Chondrocyte (in vitro differentiated cells): ENCODE results near the gene HEXB. TPM values are rescaled to one million over a fixed set of nuclear protein-coding genes. Genes with fewer than 3 reads are reported as not detected.
A peak's percentile ranks its signal among the peaks of the same experiment; 100 is the strongest.

ENCODE experiments used
- DNase-seq: peaks from one replicate; pipeline ENCODE4 v3.0.0; 2021; ENCODE audit warnings: mixed read lengths, low spot score
- H3K27ac Mint-ChIP-seq: one replicate; pipeline ENCODE4 v1.8.0; 2021; ENCODE audit warnings: mild to moderate bottlenecking, moderate library complexity, mixed read lengths; ENCODE audit not compliant: unreplicated experiment
- H3K27me3 Mint-ChIP-seq: 2 replicates; pipeline ENCODE4 v1.8.0; 2021; ENCODE audit warnings: low read depth, mixed read lengths
- H3K36me3 Mint-ChIP-seq: 2 replicates; pipeline ENCODE4 v1.8.0; 2021; ENCODE audit warnings: low read depth, mixed read lengths
- H3K4me1 Mint-ChIP-seq: 2 replicates; pipeline ENCODE4 v1.8.0; 2021; ENCODE audit warnings: low read depth, mild to moderate bottlenecking, mixed read lengths
- H3K4me3 Mint-ChIP-seq: one replicate; pipeline ENCODE4 v1.8.0; 2021; ENCODE audit warnings: mild to moderate bottlenecking, moderate library complexity, mixed read lengths; ENCODE audit not compliant: unreplicated experiment
- H3K9me3 Mint-ChIP-seq: 2 replicates; pipeline ENCODE4 v1.8.0; 2021; ENCODE audit warnings: low read depth, mixed read lengths
- long read RNA-seq: library from polyadenylated mRNA; stranded (forward); transcript quantifications from one replicate; pipeline ENCODE4 v2.0.0, GENCODE V29; 2021
- total RNA-seq: library from RNA; stranded (reverse); gene quantifications from 3 replicates; pipeline ENCODE4 v1.2.1, GENCODE V29; 2021
- TF ChIP-seq, protein P1 (sequence below): fragments of 200-600 bp; sonication (generic); IDR thresholded peaks from 2 replicates; pipeline ENCODE4 v1.5.0; 2021; ENCODE audit warnings: antibody characterized with exemption, mild to moderate bottlenecking, moderate library complexity

The HEXB gene
- total RNA-seq = 125 to 153 TPM (median 126 TPM) in 3 replicates
- long read RNA-seq, transcript HEXB-201 (14 exons, 1,901 nt) = major isoform, 193 of 210 reads
- long read RNA-seq, partial matches to known transcripts = 2 of 210 reads
- long read RNA-seq, other reads (novel, unspliced or antisense) = 13 of 210 reads

DNA sequence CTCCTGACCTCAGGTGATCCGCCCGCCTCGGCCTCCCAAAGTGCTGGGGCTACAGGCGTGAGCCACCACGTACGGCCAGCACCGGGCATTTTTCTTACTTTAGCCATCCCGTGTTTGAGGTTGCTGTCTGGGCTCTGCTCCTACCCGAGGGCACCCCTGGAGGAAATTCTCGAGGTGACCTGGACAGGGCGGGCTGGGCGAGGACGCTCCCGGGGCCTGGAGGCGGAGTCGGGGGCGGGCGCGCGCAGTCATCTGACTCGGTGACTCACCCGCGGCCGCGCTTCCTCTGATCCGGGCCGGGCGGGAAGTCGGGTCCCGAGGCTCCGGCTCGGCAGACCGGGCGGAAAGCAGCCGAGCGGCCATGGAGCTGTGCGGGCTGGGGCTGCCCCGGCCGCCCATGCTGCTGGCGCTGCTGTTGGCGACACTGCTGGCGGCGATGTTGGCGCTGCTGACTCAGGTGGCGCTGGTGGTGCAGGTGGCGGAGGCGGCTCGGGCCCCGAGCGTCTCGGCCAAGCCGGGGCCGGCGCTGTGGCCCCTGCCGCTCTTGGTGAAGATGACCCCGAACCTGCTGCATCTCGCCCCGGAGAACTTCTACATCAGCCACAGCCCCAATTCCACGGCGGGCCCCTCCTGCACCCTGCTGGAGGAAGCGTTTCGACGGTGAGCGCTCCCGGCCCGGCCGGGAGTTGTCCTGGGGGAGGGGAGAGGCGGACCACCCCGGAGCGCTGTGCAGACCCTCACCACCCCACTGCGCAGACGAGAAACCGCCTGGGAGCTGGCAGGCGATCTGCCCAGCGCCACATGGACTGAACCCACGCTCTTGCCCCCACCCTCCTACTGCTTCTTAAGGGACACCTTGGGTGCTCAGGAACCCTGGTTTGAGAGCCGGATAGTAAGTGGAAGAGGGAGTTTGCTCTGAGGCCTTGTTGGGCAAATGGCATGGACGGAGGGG lies at the start of gene HEXB:
TSS of gene HEXB (plus strand) at position 334 of the 952 bp plus-strand sequence. CDS start at position 362, 28 bp downstream.
- peak; percentile 96 for DNase-seq
- Mint-ChIP-seq H3K4me1 (peaks cover 19% of the 10 kb centered on the region), H3K9me3 (no peaks in the 10 kb centered on the region), H3K27me3 (no peaks in the 10 kb centered on the region), H3K4me3 (peak within 1 kb of the TSS; percentile 79), H3K27ac (peak within 1 kb of the TSS; percentile 68), H3K36me3 (no peaks in the 10 kb centered on the region)
- TF ChIP-seq, protein P1, sequence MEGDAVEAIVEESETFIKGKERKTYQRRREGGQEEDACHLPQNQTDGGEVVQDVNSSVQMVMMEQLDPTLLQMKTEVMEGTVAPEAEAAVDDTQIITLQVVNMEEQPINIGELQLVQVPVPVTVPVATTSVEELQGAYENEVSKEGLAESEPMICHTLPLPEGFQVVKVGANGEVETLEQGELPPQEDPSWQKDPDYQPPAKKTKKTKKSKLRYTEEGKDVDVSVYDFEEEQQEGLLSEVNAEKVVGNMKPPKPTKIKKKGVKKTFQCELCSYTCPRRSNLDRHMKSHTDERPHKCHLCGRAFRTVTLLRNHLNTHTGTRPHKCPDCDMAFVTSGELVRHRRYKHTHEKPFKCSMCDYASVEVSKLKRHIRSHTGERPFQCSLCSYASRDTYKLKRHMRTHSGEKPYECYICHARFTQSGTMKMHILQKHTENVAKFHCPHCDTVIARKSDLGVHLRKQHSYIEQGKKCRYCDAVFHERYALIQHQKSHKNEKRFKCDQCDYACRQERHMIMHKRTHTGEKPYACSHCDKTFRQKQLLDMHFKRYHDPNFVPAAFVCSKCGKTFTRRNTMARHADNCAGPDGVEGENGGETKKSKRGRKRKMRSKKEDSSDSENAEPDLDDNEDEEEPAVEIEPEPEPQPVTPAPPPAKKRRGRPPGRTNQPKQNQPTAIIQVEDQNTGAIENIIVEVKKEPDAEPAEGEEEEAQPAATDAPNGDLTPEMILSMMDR = peak; percentile 35

DNA sequence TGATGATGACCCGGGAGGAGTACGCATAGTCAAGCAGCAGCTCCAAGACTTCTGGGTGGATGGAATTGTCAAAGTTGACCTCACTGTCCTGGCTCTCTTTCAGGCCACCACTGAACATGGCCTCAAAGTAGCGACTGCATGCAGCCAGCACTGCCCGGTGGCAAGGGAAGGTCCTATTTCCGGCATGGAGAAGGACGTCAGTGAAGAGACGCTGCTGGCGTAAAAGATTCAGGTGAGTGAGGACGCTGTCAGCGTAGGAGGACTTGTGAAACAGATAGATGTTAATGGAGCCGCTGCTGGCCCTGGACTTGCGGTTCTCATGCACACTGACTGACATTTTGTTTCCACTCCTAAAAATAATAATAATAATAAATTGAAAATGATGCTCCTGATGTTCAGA lies 48.9 kb upstream of the HEXB start:
- Mint-ChIP-seq H3K36me3 (peaks cover 19% of the 10 kb centered on the region), H3K4me1 (peaks cover 64% of the 10 kb centered on the region), H3K27ac (no peak overlapping the region), H3K4me3 (no peak overlapping the region), H3K27me3 (no peaks in the 10 kb centered on the region), H3K9me3 (no peaks in the 10 kb centered on the region)
- TF ChIP-seq, protein P1 = no peak
- DNase-seq = no peak

DNA sequence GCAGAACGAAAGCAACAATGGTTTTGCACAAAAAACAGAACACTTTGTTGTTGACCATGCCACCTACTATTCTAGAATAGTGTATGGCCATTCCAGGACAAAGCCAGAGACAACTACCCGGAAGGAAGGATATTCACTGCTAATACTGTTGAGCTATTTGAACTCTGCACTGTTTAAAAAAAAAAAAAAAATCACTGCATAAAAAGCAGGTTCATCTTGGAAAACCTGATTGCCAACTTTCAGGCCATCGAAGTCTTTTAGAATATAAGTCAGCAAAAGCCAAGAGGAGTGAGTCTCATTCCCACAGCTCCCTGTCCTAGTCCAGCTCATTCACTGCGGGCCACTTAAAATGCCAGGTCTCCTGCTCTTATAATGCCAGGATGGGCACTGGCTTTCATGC lies 48.5 kb upstream of the HEXB start:
- H3K4me1 Mint-ChIP-seq = peaks cover 64% of the 10 kb centered on the region
- H3K4me3 Mint-ChIP-seq = peak overlapping the region; percentile 95
- H3K27ac Mint-ChIP-seq = no peak overlapping the region
- no peaks in the 10 kb centered on the region for H3K27me3 Mint-ChIP-seq
- TF ChIP-seq, protein P1 = no peak
- peaks cover 19% of the 10 kb centered on the region for H3K36me3 Mint-ChIP-seq
- DNase-seq = no peak
- no peaks in the 10 kb centered on the region for H3K9me3 Mint-ChIP-seq

DNA sequence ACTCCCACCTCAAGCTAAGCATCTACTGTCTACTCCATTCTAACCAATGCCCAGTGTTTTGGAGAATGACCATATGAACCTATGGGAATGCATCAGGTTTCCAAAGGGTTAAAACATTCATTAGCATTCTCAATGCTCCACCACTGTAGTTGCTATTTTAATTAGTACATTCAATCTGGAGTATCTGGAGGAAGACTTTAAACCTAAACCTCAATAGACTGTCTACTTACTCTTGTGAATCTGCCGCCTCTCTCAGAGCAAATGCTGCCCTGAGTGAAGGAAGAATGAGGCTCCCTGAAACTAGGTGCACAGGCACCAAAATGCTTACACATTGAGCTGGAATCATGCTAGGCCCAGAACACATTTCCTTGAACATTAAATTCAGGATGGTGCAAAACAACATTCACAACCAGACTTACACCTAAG lies 46.5 kb upstream of the HEXB start:
- Mint-ChIP-seq H3K27ac (peak overlapping the region; percentile 96), H3K4me1 (peaks cover 66% of the 10 kb centered on the region)

More for the DNA sequence above, 46.5 kb upstream of the HEXB start:
- peak overlapping the region; percentile 95 for H3K4me3 Mint-ChIP-seq
- H3K9me3 Mint-ChIP-seq = no peaks in the 10 kb centered on the region
- H3K36me3 Mint-ChIP-seq = peaks cover 16% of the 10 kb centered on the region
- no peaks in the 10 kb centered on the region for H3K27me3 Mint-ChIP-seq
- TF ChIP-seq, protein P1 = no peak
- no peak for DNase-seq
